Transverse colon (tissue), 3 donors: ENCODE measurements around the gene CABP4.

Experiments used
- POLR2A ChIP-seq: fragments of 450-650 bp; IDR thresholded peaks from one replicate; pipeline ENCODE4 v1.6.1; 2016; ENCODE audit warnings: antibody characterized with exemption, mild to moderate bottlenecking, moderate library complexity
- POLR2AphosphoS5 ChIP-seq, 3 donors: sonication (generic); formaldehyde crosslinking; IDR thresholded peaks; one replicate each; pipeline ENCODE4 v1.6.1; 2016; ENCODE audit warnings: antibody characterized with exemption in 3 of 3

- no peak for TF ChIP-seq POLR2AphosphoS5 (IDR thresholded peaks at IDR 0.05)
- no peak for TF ChIP-seq POLR2A
These were observed 4.1 kb upstream of the CABP4 start for GRCh38 chr11:67450796-67451657.
